Neutrophil (primary cell): ENCODE measurements around the gene MRPS10.

Source experiments
- H3K27ac ChIP-seq: fragments of 200-600 bp; sonication (generic); 2 replicates; pipeline ENCODE4 v1.5.1; 2016; ENCODE audit warnings: mild to moderate bottlenecking, moderate library complexity
- H3K27me3 ChIP-seq: fragments of 200-600 bp; sonication (generic); 2 replicates; pipeline ENCODE4 v1.6.0; 2016; ENCODE audit warnings: mild to moderate bottlenecking
- H3K36me3 ChIP-seq: fragments of 200-600 bp; sonication (generic); 2 replicates; pipeline ENCODE4 v1.5.1; 2017
- H3K4me1 ChIP-seq, 2 experiments: fragments of 200-600 bp in 1 of 2; sonication (generic) in 1 of 2; 1 replicate in 1 of 2; 2 replicates in 1 of 2; pipeline versions ENCODE4 v1.5.1 to v1.6.1; 2013 to 2016; ENCODE audit warnings: low read depth in 1 of 2, low read length in 1 of 2, mild to moderate bottlenecking in 1 of 2, moderate library complexity in 1 of 2; ENCODE audit not compliant: control insufficient read depth in 1 of 2, insufficient read depth in 1 of 2
- H3K4me3 ChIP-seq, 2 experiments: fragments of 200-600 bp in 1 of 2; sonication (generic) in 1 of 2; 1 replicate in 1 of 2; 2 replicates in 1 of 2; pipeline ENCODE4 v1.5.1; 2013 to 2016; ENCODE audit warnings: low read depth in 1 of 2, low read length in 1 of 2, mild to moderate bottlenecking in 1 of 2, moderate library complexity in 1 of 2
- H3K9me3 ChIP-seq: fragments of 200-600 bp; sonication (generic); 2 replicates; pipeline ENCODE4 v1.5.1; 2016
- CTCF ChIP-seq: fragments of 200-600 bp; sonication (generic); IDR thresholded peaks from 2 replicates; pipeline ENCODE4 v1.5.1; 2016; ENCODE audit warnings: antibody characterized with exemption

MRPS10 gene

GRCh38 chr6:42257063-42257462 is 39.4 kb upstream of the MRPS10 start:
- no peak overlapping the region for H3K27ac ChIP-seq

GRCh38 chr6:42255050-42255449 is 37.4 kb upstream of the MRPS10 start:
- Histone ChIP-seq H3K27ac (no peak overlapping the region), H3K4me1 (no peaks in the 10 kb centered on the region), H3K36me3 (peaks cover 86% of the 10 kb centered on the region), H3K4me3 (no peak overlapping the region), H3K27me3 (no peaks in the 10 kb centered on the region), H3K9me3 (no peaks in the 10 kb centered on the region)
- TF ChIP-seq CTCF: no peak

More at GRCh38 chr6:42257063-42257462, 39.4 kb upstream of the MRPS10 start:
- TF ChIP-seq CTCF: no peak
- H3K36me3 ChIP-seq: peaks cover 78% of the 10 kb centered on the region
- no peak overlapping the region for H3K4me3 ChIP-seq
- H3K4me1 ChIP-seq: no peaks in the 10 kb centered on the region
- no peaks in the 10 kb centered on the region for H3K9me3 ChIP-seq
- no peaks in the 10 kb centered on the region for H3K27me3 ChIP-seq

- Histone ChIP-seq H3K4me3 (no peak overlapping the region), H3K36me3 (peaks cover 87% of the 10 kb centered on the region), H3K27ac (no peak overlapping the region)
These were observed 36.8 kb upstream of the MRPS10 start for GRCh38 chr6:42254505-42254904.

GRCh38 chr6:42251911-42252637 is 34.4 kb upstream of the MRPS10 start:
- H3K36me3 ChIP-seq: peaks cover 87% of the 10 kb centered on the region
- H3K27ac ChIP-seq: no peak overlapping the region
- no peaks in the 10 kb centered on the region for H3K9me3 ChIP-seq
- H3K4me1 ChIP-seq: peaks cover 5 to 6% of the 10 kb centered on the region in 2 experiments
- TF ChIP-seq CTCF: no peak
- no peak overlapping the region for H3K4me3 ChIP-seq
- H3K27me3 ChIP-seq: no peaks in the 10 kb centered on the region

More at GRCh38 chr6:42254505-42254904, 36.8 kb upstream of the MRPS10 start:
- Histone ChIP-seq H3K4me1 (peaks cover under 1% of the 10 kb centered on the region in 2 experiments), H3K9me3 (no peaks in the 10 kb centered on the region), H3K27me3 (no peaks in the 10 kb centered on the region)
- TF ChIP-seq CTCF: no peak

GRCh38 chr6:42251500-42251899 is 33.8 kb upstream of the MRPS10 start:
- Histone ChIP-seq H3K36me3 (peaks cover 88% of the 10 kb centered on the region), H3K4me3 (no peak overlapping the region), H3K9me3 (no peaks in the 10 kb centered on the region), H3K27me3 (no peaks in the 10 kb centered on the region), H3K27ac (no peak overlapping the region), H3K4me1 (peaks cover 5 to 6% of the 10 kb centered on the region in 2 experiments)
- TF ChIP-seq CTCF: no peak
